ENCODE data around the gene RAP1B.

DNA sequence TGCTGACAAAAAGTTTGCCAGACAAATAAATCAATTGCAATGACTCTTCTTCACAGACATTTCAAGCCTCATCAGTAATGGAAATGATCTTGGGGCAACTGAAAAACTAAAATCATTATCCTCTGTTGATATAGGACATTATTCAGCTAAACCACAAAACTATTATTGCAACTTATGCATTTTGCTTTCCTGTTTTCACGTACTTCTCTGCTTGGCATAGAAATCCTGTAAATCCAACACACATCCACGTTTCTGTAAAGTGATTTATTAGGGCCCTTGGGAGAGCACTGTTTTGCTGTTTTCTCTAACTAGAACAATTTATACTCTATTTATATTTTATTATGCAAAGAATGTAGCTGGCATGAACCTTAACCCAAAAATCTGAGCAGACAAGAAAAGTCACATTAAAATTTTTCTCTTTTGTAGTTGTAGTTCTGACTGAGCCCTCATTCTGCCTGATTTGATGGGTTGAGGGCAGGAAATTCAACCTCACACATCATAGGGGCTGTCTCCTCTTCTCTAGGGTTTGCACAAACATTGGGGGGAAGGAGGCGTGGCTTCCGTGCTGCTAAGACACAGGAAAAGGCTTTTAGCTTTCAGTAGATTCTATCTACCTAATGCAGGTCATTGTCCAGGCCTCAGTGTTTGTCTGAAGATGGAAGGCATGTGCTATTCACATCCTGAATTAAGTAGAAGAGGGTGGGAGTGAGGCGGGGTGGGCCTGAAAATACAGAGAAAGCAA lies 64.6 kb downstream of the RAP1B start:
- TF ChIP-seq, protein P1, sequence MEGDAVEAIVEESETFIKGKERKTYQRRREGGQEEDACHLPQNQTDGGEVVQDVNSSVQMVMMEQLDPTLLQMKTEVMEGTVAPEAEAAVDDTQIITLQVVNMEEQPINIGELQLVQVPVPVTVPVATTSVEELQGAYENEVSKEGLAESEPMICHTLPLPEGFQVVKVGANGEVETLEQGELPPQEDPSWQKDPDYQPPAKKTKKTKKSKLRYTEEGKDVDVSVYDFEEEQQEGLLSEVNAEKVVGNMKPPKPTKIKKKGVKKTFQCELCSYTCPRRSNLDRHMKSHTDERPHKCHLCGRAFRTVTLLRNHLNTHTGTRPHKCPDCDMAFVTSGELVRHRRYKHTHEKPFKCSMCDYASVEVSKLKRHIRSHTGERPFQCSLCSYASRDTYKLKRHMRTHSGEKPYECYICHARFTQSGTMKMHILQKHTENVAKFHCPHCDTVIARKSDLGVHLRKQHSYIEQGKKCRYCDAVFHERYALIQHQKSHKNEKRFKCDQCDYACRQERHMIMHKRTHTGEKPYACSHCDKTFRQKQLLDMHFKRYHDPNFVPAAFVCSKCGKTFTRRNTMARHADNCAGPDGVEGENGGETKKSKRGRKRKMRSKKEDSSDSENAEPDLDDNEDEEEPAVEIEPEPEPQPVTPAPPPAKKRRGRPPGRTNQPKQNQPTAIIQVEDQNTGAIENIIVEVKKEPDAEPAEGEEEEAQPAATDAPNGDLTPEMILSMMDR (IDR thresholded peaks at IDR 0.05) = no peak
- TF ChIP-seq POLR2A (IDR thresholded peaks at IDR 0.05) = no peak

Data from adrenal gland (tissue), 5 donors.